Measurements from ENCODE around the gene CDC45.

Gene CDC45

DNA sequence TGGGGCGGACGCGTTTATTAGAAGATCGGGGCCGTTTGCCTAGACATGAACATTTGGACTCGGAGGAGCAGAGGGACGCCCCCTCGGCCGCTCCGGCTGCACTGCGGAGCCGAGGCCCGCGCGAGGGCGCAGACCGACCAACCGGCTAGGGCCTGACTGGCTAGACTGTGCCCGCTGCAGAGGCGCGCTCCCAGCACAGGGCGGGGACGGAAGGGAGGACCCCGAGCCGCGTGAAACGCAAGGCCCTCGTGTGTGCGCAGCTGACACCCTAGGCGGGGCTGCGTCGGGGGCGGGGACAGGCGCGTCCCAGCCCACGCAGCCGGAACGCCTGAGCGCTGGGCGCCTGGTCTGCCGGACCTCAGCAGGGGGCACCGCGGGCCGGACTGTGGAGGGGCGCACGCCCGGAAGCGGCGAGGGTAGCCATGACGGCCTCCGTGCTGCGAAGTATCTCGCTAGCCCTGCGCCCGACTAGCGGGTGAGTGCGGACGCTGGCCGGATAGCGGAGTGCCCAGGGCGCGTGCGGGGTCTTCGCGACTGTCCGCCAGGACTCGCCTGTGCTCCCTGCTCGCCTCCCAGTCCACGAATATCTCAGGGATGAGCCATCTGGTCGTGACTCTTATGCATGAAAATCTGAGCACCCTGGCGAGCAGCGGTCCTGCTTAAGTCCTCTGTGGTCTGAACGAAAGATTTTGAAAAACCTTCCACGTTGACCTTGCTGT lies 47.4 kb upstream of the CDC45 start, which contains the start of gene MRPL40 (continued):
- TF ChIP-seq ZNF645 (tag by site-specific recombination; IDR thresholded peaks at IDR 0.05): no peak; the same call in 1 of the 2 replicates
- TF ChIP-seq ZNF639 (tag by site-specific recombination; IDR thresholded peaks at IDR 0.05): no peak
- peak; percentile 78 for TF ChIP-seq ZNF580 (tag by site-specific recombination; IDR thresholded peaks at IDR 0.05)
- no peak for TF ChIP-seq ZNF292 (tag by site-specific recombination; IDR thresholded peaks at IDR 0.05; ENCODE audit: borderline replicate concordance, low read depth)
- no peak for TF ChIP-seq ZFP41 (tag by site-specific recombination; IDR thresholded peaks at IDR 0.05; ENCODE audit: borderline replicate concordance)
- no peak for TF ChIP-seq ZNF302 (tag by site-specific recombination; IDR thresholded peaks at IDR 0.05; ENCODE audit: low read depth)
- peak; percentile 3; the same call in 1 of the 2 replicates for TF ChIP-seq ZNF677 (tag by site-specific recombination; IDR thresholded peaks at IDR 0.05)
- no peak for TF ChIP-seq ZNF280C (tag by site-specific recombination; IDR thresholded peaks at IDR 0.05)
- TF ChIP-seq ZNF530 (tag by site-specific recombination; IDR thresholded peaks at IDR 0.05; ENCODE audit: low read depth): no peak
- peak; percentile 86; the same call in 1 of the 2 replicates for TF ChIP-seq ZNF626 (tag by site-specific recombination; IDR thresholded peaks at IDR 0.05)
- TF ChIP-seq ZNF610 (tag by site-specific recombination; IDR thresholded peaks at IDR 0.05; ENCODE audit: borderline replicate concordance): no peak; the same call in 1 of the 2 replicates
- TF ChIP-seq SCRT1 (tag by site-specific recombination; IDR thresholded peaks at IDR 0.05; ENCODE audit: borderline replicate concordance): no peak
- TF ChIP-seq ZNF560 (tag by site-specific recombination; IDR thresholded peaks at IDR 0.05; ENCODE audit: borderline replicate concordance): no peak
- TF ChIP-seq HOXC10 (CRISPR knock-in tag; IDR thresholded peaks at IDR 0.05): peak; percentile 74; the same call in 1 of the 2 replicates
- no peak for TF ChIP-seq ZNF48 (tag by site-specific recombination; IDR thresholded peaks at IDR 0.05)
- TF ChIP-seq GLIS1 (tag by site-specific recombination; IDR thresholded peaks at IDR 0.05): peak; percentile 93
- TF ChIP-seq ZFP37 (tag by site-specific recombination; IDR thresholded peaks at IDR 0.05): peak; percentile 97
- no peak for TF ChIP-seq ZNF701 (tag by site-specific recombination; IDR thresholded peaks at IDR 0.05)
- TF ChIP-seq ZNF280D (tag by site-specific recombination; IDR thresholded peaks at IDR 0.05): no peak
- TF ChIP-seq ZNF394 (tag by site-specific recombination; IDR thresholded peaks at IDR 0.05; ENCODE audit: borderline replicate concordance): peak; percentile 60; the same call in 1 of the 2 replicates
- TF ChIP-seq ZNF266 (tag by site-specific recombination; IDR thresholded peaks at IDR 0.05; ENCODE audit: low read depth): no peak
- no peak for TF ChIP-seq ZNF366 (tag by site-specific recombination; conservative IDR thresholded peaks at IDR 0.05)
- no peak for TF ChIP-seq ZNF654 (tag by site-specific recombination; IDR thresholded peaks at IDR 0.05; ENCODE audit: low read depth)
- peak; percentile 98 for TF ChIP-seq BCL11B (tag by site-specific recombination; IDR thresholded peaks at IDR 0.05; ENCODE audit: low read depth)
- 0 out of 2 replicates have a peak, but pooled peaks have one; percentile 26 for TF ChIP-seq ZNF133 (tag by site-specific recombination; IDR thresholded peaks at IDR 0.05)
- TF ChIP-seq ZNF132 (tag by site-specific recombination; IDR thresholded peaks at IDR 0.05; ENCODE audit: borderline replicate concordance): no peak
- peak; percentile 99 for TF ChIP-seq ZBTB8A (tag by site-specific recombination; IDR thresholded peaks at IDR 0.05)
- peak; percentile 91 for TF ChIP-seq ZNF785 (tag by site-specific recombination; IDR thresholded peaks at IDR 0.05)
- peak; percentile 21 for TF ChIP-seq OSR2 (tag by site-specific recombination; IDR thresholded peaks at IDR 0.05)
- TF ChIP-seq, protein P1, sequence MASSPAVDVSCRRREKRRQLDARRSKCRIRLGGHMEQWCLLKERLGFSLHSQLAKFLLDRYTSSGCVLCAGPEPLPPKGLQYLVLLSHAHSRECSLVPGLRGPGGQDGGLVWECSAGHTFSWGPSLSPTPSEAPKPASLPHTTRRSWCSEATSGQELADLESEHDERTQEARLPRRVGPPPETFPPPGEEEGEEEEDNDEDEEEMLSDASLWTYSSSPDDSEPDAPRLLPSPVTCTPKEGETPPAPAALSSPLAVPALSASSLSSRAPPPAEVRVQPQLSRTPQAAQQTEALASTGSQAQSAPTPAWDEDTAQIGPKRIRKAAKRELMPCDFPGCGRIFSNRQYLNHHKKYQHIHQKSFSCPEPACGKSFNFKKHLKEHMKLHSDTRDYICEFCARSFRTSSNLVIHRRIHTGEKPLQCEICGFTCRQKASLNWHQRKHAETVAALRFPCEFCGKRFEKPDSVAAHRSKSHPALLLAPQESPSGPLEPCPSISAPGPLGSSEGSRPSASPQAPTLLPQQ (tag by site-specific recombination; IDR thresholded peaks at IDR 0.05): peak; percentile 86; the same call in 1 of the 2 replicates

All from HEK293 (cell line).